Tibial artery (tissue), 4 donors: ENCODE data around the gene AP2A1.
"Not testable (repeated sequence)": the region's sequence is repeated elsewhere in the genome, so short reads cannot be mapped to it uniquely, and the experiment has no call there.

Experiments used
- DNase-seq, 2 donors: peaks; one replicate each; pipeline ENCODE4 v3.0.0-alpha.2; 2019
- H3K27ac ChIP-seq, 2 donors: fragments of 200-600 bp; sonication (generic) in 1 of 2; 1 replicate in 1 of 2; 2 replicates in 1 of 2; pipeline ENCODE4 v1.5.1; 2018 to 2019; ENCODE audit warnings: mild to moderate bottlenecking in 1 of 2
- H3K27me3 ChIP-seq, 2 donors: fragments of 200-600 bp; sonication (generic) in 1 of 2; one replicate each; pipeline versions ENCODE4 v1.5.1 to v1.6.0; 2016 to 2019
- H3K36me3 ChIP-seq, 3 donors: fragments of 200-600 bp; sonication (generic) in 2 of 3; one replicate each; pipeline ENCODE4 v1.5.1; 2016 to 2019; ENCODE audit warnings: mild to moderate bottlenecking in 2 of 3
- H3K4me1 ChIP-seq, 4 donors: fragments of 200-600 bp; sonication (generic) in 2 of 4; 1 replicate in 3 of 4; 2 replicates in 1 of 4; pipeline ENCODE4 v1.5.1; 2016 to 2019
- H3K4me3 ChIP-seq, 2 donors: fragments of 200-600 bp; sonication (generic) in 1 of 2; 1 replicate in 1 of 2; 2 replicates in 1 of 2; pipeline ENCODE4 v1.5.1; 2018 to 2019; ENCODE audit warnings: mild to moderate bottlenecking in 2 of 2
- H3K9me3 ChIP-seq, 3 donors: fragments of 200-600 bp; sonication (generic) in 1 of 3; one replicate each; pipeline ENCODE4 v1.5.1; 2016 to 2019
- CTCF ChIP-seq, 2 experiments: fragments of 200-600 bp in 1 of 2; fragments of 450-650 bp in 1 of 2; IDR thresholded peaks; one replicate each; pipeline ENCODE4 v1.5.1; 2017 to 2019; ENCODE audit warnings: antibody characterized with exemption in 2 of 2, mild to moderate bottlenecking in 1 of 2, moderate library complexity in 1 of 2
- intact Hi-C: fragments of 100-400 bp; cut with DNase I; formaldehyde crosslinking; loops from one replicate; pipeline ENCODE4 v1.15.0; 2023; ENCODE audit warnings: low total_unique reads

The AP2A1 gene

DNA sequence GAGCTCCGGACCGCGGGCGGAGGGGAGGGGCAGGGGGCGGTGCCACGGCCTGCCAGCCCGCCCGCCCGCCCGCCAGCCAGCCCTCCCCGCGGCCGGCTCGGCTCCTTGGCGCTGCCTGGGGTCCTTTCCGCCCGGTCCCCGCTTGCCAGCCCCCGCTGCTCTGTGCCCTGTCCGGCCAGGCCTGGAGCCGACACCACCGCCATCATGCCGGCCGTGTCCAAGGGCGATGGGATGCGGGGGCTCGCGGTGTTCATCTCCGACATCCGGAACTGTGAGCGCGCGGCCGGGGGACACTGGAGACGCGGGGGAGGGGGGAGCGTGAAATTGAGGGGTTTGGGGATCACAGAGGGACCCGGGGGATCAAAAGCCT, at the start of gene AP2A1:
Gene AP2A1, plus strand, starts transcription at position 72 of the 370 bp plus-strand sequence. Its CDS starts 133 bp downstream, at position 205.
- Histone ChIP-seq H3K36me3 (peaks cover 0 to 4% (median 0%) of the 10 kb centered on the region in 3 donors), H3K9me3 (no peaks in the 10 kb centered on the region), H3K27me3 (no peaks in the 10 kb centered on the region), H3K27ac (peak within 1 kb of the TSS; percentile 89 to 96), H3K4me1 (peaks cover 0 to 34% (median 30%) of the 10 kb centered on the region in 4 donors), H3K4me3 (peak within 1 kb of the TSS; percentile 87 to 99)
- no peak for DNase-seq
- intact Hi-C loops = loop anchor here (5.0 to 10.0 kb wide), 2 partner anchors 40 to 98 kb away; partner anchors contain the start of gene PNKP
- TF ChIP-seq CTCF (IDR thresholded peaks at IDR 0.05) = no peak

GRCh38 chr19:49718511-49718910, 48.3 kb upstream of the AP2A1 start:
- H3K9me3 ChIP-seq = no peaks in the 10 kb centered on the region
- no peaks in the 10 kb centered on the region for H3K36me3 ChIP-seq
- intact Hi-C loops = no loop called here
- DNase-seq = no peak
- peaks cover 0 to 6% (median 0%) of the 10 kb centered on the region in 4 donors for H3K4me1 ChIP-seq
- TF ChIP-seq CTCF (IDR thresholded peaks at IDR 0.05) = no peak
- no peak overlapping the region for H3K27ac ChIP-seq
- H3K4me3 ChIP-seq = no peak overlapping the region
- peaks cover 0 to 3% of the 10 kb centered on the region in 2 donors for H3K27me3 ChIP-seq

DNA sequence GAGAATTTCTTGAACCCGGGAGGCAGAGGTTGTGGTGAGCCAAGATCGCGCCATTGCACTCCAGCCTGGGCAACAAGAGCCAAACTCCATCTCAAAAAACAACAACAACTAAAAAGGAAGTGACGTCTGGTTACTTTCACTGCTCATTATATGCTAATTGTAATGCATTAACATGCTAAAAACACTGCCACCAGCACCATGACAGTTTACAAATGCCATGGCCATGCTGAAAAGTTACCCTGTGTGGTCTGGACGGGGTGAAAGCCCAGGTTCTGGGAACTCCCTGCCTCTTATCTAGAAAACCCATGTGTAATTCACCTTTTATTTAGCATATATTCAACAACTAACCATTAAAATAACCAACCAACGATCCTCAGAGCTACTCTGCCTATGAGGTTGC, 47.8 kb upstream of the AP2A1 start:
- no peak for TF ChIP-seq CTCF (IDR thresholded peaks at IDR 0.05)
- no peak overlapping the region for H3K27ac ChIP-seq
- intact Hi-C loops = no loop called here

DNA sequence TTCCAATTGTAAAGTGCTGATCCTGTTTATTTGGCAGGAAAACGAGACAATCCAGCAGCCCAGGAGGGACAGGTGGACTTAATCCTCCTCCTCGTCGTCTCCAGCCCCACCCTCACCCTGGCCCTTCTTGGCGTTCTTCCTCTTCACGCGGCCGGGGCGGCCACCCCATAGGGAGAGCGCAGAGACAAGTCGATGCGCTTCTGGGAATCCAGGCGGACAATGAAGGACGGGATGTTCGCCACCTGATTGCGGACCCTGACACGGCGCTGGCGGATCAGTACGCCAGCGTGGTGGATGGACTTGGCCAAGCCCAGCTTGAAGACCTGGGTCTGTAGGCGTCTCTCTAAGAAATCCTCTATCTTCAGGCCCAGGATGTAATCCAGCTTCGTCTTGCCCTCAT, 47.4 kb upstream of the AP2A1 start:
- H3K4me1 ChIP-seq, H3K27me3 ChIP-seq, H3K4me3 ChIP-seq, H3K9me3 ChIP-seq, intact Hi-C loops, DNase-seq, H3K36me3 ChIP-seq, H3K27ac ChIP-seq: not testable (repeated sequence)

More for the DNA sequence above, 47.8 kb upstream of the AP2A1 start:
- Histone ChIP-seq H3K4me1 (peaks cover 0 to 6% (median 0%) of the 10 kb centered on the region in 4 donors), H3K36me3 (no peaks in the 10 kb centered on the region), H3K4me3 (no peak overlapping the region), H3K9me3 (no peaks in the 10 kb centered on the region), H3K27me3 (peaks cover 0 to 3% of the 10 kb centered on the region in 2 donors)
- DNase-seq = no peak

GRCh38 chr19:49727217-49728030, 39.4 kb upstream of the AP2A1 start:
- no peaks in the 10 kb centered on the region for H3K36me3 ChIP-seq
- intact Hi-C loops = no loop called here
- no peaks in the 10 kb centered on the region for H3K4me1 ChIP-seq
- no peaks in the 10 kb centered on the region for H3K9me3 ChIP-seq
- no peak overlapping the region for H3K27ac ChIP-seq
- peak in 1 of 2 donors; percentile 38 for DNase-seq
- H3K27me3 ChIP-seq = peaks cover 0 to 14% of the 10 kb centered on the region in 2 donors
- TF ChIP-seq CTCF (IDR thresholded peaks at IDR 0.05) = no peak
- H3K4me3 ChIP-seq = no peak overlapping the region

DNA sequence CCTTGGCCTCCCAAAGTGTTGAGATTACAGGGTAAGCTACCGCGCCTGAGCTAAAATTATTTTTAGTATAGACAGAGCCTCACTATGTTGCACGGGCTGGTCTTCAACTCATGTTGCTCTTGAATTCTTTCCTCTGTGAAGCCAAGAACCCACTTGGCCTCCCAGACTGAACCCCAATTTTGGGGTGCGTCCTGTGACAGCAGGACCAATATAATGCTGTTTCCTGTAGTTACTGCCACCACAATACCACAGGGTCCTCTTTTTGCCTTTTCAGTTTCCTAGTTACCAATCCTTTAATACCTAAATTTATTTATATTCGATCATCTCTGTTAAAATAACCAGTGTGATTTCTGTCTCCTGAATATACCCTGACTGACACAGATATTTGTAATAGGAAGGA, 36.6 kb upstream of the AP2A1 start:
- Histone ChIP-seq H3K4me3 (no peak overlapping the region), H3K4me1 (no peaks in the 10 kb centered on the region), H3K36me3 (no peaks in the 10 kb centered on the region), H3K27me3 (peaks cover 0 to 7% of the 10 kb centered on the region in 2 donors), H3K9me3 (no peaks in the 10 kb centered on the region), H3K27ac (no peak overlapping the region)
- no peak for TF ChIP-seq CTCF (IDR thresholded peaks at IDR 0.05)
- DNase-seq = no peak
- intact Hi-C loops = no loop called here
